ENCODE measurements around the gene ROBO1. TPM values are rescaled to one million over a fixed set of nuclear protein-coding genes. Genes with fewer than 3 reads are reported as not detected.

ROBO1 gene
- total and polyA plus RNA-seq, 2 experiments from 2014 or later, result 29.3 to 171 TPM

- no peak overlapping the region for H3K27ac ChIP-seq
Observed at GRCh38 chr3:79066481-79066880, 701.3 kb downstream of the ROBO1 start.

GRCh38 chr3:79063624-79064023, 704.2 kb downstream of the ROBO1 start:
- Histone ChIP-seq H3K27ac (no peak overlapping the region), H3K27me3 (no peaks in the 10 kb centered on the region), H3K36me3 (no peaks in the 10 kb centered on the region), H3K9me3 (ENCODE audit: low read depth) (no peaks in the 10 kb centered on the region), H3K4me1 (ENCODE audit: low read depth) (no peaks in the 10 kb centered on the region), H3K4me3 (no peak overlapping the region)
- TF ChIP-seq CTCF (IDR thresholded peaks at IDR 0.05; ENCODE audit: low read depth, low read length), result no peak
- DNase-seq (ENCODE audit: low read depth in 1 of 2, low spot score in 1 of 2), result no peak

More at GRCh38 chr3:79066481-79066880, 701.3 kb downstream of the ROBO1 start:
- no peak for DNase-seq (ENCODE audit: low read depth in 1 of 2, low spot score in 1 of 2)
- Histone ChIP-seq H3K27me3 (no peaks in the 10 kb centered on the region), H3K9me3 (ENCODE audit: low read depth) (no peaks in the 10 kb centered on the region), H3K4me1 (ENCODE audit: low read depth) (no peaks in the 10 kb centered on the region), H3K36me3 (no peaks in the 10 kb centered on the region), H3K4me3 (no peak overlapping the region)
- TF ChIP-seq CTCF (IDR thresholded peaks at IDR 0.05; ENCODE audit: low read depth, low read length), result no peak

- H3K27me3 ChIP-seq, result no peaks in the 10 kb centered on the region
- H3K4me1 ChIP-seq (ENCODE audit: low read depth), result no peaks in the 10 kb centered on the region
- no peaks in the 10 kb centered on the region for H3K9me3 ChIP-seq (ENCODE audit: low read depth)
- H3K36me3 ChIP-seq, result no peaks in the 10 kb centered on the region
- DNase-seq (ENCODE audit: low read depth in 1 of 2, low spot score in 1 of 2), result no peak
- H3K4me3 ChIP-seq, result no peak overlapping the region
- H3K27ac ChIP-seq, result no peak overlapping the region
- TF ChIP-seq CTCF (IDR thresholded peaks at IDR 0.05; ENCODE audit: low read depth, low read length), result no peak
Observed at GRCh38 chr3:79057756-79058155, 710.0 kb downstream of the ROBO1 start.

GRCh38 chr3:79056498-79056897, 711.3 kb downstream of the ROBO1 start:
- Histone ChIP-seq H3K4me3 (no peak overlapping the region), H3K27ac (no peak overlapping the region), H3K36me3 (no peaks in the 10 kb centered on the region), H3K4me1 (ENCODE audit: low read depth) (no peaks in the 10 kb centered on the region), H3K27me3 (no peaks in the 10 kb centered on the region), H3K9me3 (ENCODE audit: low read depth) (no peaks in the 10 kb centered on the region)
- TF ChIP-seq CTCF (IDR thresholded peaks at IDR 0.05; ENCODE audit: low read depth, low read length), result no peak
- no peak for DNase-seq (ENCODE audit: low read depth in 1 of 2, low spot score in 1 of 2)

GRCh38 chr3:79052054-79052681, 715.6 kb downstream of the ROBO1 start:
- TF ChIP-seq CTCF (IDR thresholded peaks at IDR 0.05; ENCODE audit: low read depth, low read length), result no peak
- Histone ChIP-seq H3K27me3 (no peaks in the 10 kb centered on the region), H3K9me3 (ENCODE audit: low read depth) (no peaks in the 10 kb centered on the region), H3K36me3 (no peaks in the 10 kb centered on the region), H3K4me1 (ENCODE audit: low read depth) (no peaks in the 10 kb centered on the region), H3K27ac (no peak overlapping the region), H3K4me3 (no peak overlapping the region)
- no peak for DNase-seq (ENCODE audit: low read depth in 1 of 2, low spot score in 1 of 2)

All from cardiac muscle cell (in vitro differentiated cells and primary cell).